Caco-2 (cell line): ENCODE results near the gene ASPG. TPM values are rescaled to one million over a fixed set of nuclear protein-coding genes. Genes with fewer than 3 reads are reported as not detected.

Source experiments
- BruUV-seq: library from RNA; stranded (reverse); fragments of 400-500 nt; replicated peaks from 2 replicates; lab custom pipeline; 2021; lab: Mats Ljungman, UMichigan
- CTCF ChIA-PET: fragments of 300-600 bp; sonication (Branson Sonifier 250); formaldehyde crosslinking; loops from one replicate; lab custom pipeline; 2022; ENCODE audit warnings: antibody characterized with exemption; lab: Charles Lee
- POLR2A ChIA-PET: fragments of 300-600 bp; sonication (Branson Sonifier 250); formaldehyde crosslinking; loops from one replicate; lab custom pipeline; 2022; ENCODE audit warnings: antibody characterized with exemption; lab: Charles Lee
- DNase-seq, 2 experiments: peaks; one replicate each; pipeline versions ENCODE4 v3.0.0 to v3.0.0-alpha.2; 2020 to 2022
- H3K27me3 ChIP-seq: replicated peaks from 2 replicates; pipeline ENCODE4 v1.6.0; 2011; ENCODE audit warnings: low read length; ENCODE audit not compliant: control insufficient read depth, insufficient read depth
- H3K36me3 ChIP-seq: 2 replicates; pipeline ENCODE4 v1.5.1; 2011; ENCODE audit warnings: low read length; ENCODE audit not compliant: control insufficient read depth, insufficient read depth
- H3K4me1 ChIP-seq: fragments of 250-450 bp; sonication (Bioruptor Pico); 2 replicates; pipeline ENCODE4 v1.5.1; 2020; ENCODE audit warnings: mild to moderate bottlenecking
- H3K4me3 ChIP-seq: 2 replicates; pipeline ENCODE4 v1.5.1; 2011; ENCODE audit warnings: low read depth, mild to moderate bottlenecking, control low read depth, low read length
- H3K9me3 ChIP-seq: fragments of 250-450 bp; sonication (Bioruptor Pico); 2 replicates; pipeline ENCODE4 v1.5.1; 2020; ENCODE audit warnings: mild to moderate bottlenecking, moderate library complexity
- H3K27ac Mint-ChIP-seq: one replicate; pipeline ENCODE4 v1.8.0; 2022; ENCODE audit warnings: mixed read lengths; ENCODE audit not compliant: unreplicated experiment
- H3K27me3 Mint-ChIP-seq: one replicate; pipeline ENCODE4 v1.8.0; 2022; ENCODE audit warnings: mixed read lengths; ENCODE audit not compliant: insufficient read depth, unreplicated experiment
- H3K36me3 Mint-ChIP-seq: one replicate; pipeline ENCODE4 v1.8.0; 2022; ENCODE audit warnings: mild to moderate bottlenecking, mixed read lengths; ENCODE audit not compliant: insufficient read depth, unreplicated experiment
- H3K4me1 Mint-ChIP-seq: one replicate; pipeline ENCODE4 v1.8.0; 2022; ENCODE audit warnings: low read depth, mixed read lengths; ENCODE audit not compliant: unreplicated experiment
- H3K4me3 Mint-ChIP-seq: one replicate; pipeline ENCODE4 v1.8.0; 2022; ENCODE audit warnings: mild to moderate bottlenecking, moderate library complexity, mixed read lengths; ENCODE audit not compliant: unreplicated experiment
- H3K9me3 Mint-ChIP-seq: one replicate; pipeline ENCODE4 v1.8.0; 2022; ENCODE audit warnings: mixed read lengths; ENCODE audit not compliant: unreplicated experiment
- intact Hi-C: fragments of 100-400 bp; cut with micrococcal nuclease; formaldehyde crosslinking; loops from one replicate; pipeline ENCODE4 v1.10.0; 2022; ENCODE audit not compliant: unreplicated experiment
- total RNA-seq: library from RNA; stranded (reverse); gene quantifications from 2 replicates; pipeline ENCODE4 v1.2.3, GENCODE V29; 2022
- TF ChIP-seq, protein P1 (sequence below), 2 experiments: fragments of 200-600 bp in 1 of 2; IDR thresholded peaks; 1 replicate in 1 of 2; 2 replicates in 1 of 2; pipeline versions ENCODE4 v1.5.1 to v1.8.0; 2011 to 2022; ENCODE audit warnings: antibody characterized with exemption in 1 of 2, control low read depth in 1 of 2, inconsistent platforms in 1 of 2, low read depth in 1 of 2, low read length in 1 of 2, mild to moderate bottlenecking in 1 of 2, moderate library complexity in 1 of 2; ENCODE audit not compliant: insufficient read depth in 1 of 2, severe bottlenecking in 1 of 2, unreplicated experiment in 1 of 2

Gene ASPG
- total RNA-seq, 1 experiment from 2014 or later = not detected

DNA sequence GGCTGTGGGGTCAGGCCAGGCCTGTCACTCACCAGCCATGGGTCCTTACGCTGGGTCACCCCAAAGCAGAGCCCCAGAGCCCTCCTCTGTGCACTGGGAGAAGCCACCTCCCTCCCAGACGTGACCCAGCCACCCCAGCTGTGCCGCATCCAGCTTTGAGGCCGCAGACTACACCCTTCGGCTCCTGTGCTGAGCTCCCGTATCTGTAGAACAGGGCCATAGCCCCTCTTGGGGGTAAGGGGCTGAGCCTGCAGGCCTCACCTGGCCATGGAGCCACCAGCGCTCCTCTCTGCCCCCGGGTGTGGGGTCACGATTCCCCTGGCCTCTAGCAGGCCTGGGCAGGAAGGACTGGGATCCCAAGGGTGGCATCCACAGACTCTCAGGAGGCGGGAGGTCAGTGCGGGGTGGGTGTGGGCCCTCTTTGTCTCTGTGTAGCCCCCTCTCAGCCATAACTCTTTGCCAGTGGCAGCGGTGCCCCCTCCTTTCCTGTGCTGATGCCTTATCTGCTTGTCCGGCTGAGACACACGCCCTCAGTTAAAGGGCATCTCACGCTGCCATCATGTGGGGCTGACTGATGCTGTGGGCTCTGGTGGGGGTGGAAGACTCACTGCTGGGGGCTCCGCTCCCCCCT is 16.3 kb downstream of the ASPG start:
- H3K4me3 ChIP-seq = no peak overlapping the region
- CTCF ChIA-PET = no interaction called here
- Mint-ChIP-seq H3K27me3 (no peaks in the 10 kb centered on the region), H3K36me3 (peaks cover 2% of the 10 kb centered on the region), H3K27ac (no peak overlapping the region), H3K4me1 (no peaks in the 10 kb centered on the region), H3K9me3 (no peaks in the 10 kb centered on the region), H3K4me3 (no peak overlapping the region)
- no peaks in the 10 kb centered on the region for H3K27me3 ChIP-seq
- no TSS peak for BruUV-seq
- H3K4me1 ChIP-seq = no peaks in the 10 kb centered on the region
- POLR2A ChIA-PET = no interaction called here
- intact Hi-C loops = no loop called here
- DNase-seq = no peak
- no peaks in the 10 kb centered on the region for H3K36me3 ChIP-seq
- TF ChIP-seq, protein P1, sequence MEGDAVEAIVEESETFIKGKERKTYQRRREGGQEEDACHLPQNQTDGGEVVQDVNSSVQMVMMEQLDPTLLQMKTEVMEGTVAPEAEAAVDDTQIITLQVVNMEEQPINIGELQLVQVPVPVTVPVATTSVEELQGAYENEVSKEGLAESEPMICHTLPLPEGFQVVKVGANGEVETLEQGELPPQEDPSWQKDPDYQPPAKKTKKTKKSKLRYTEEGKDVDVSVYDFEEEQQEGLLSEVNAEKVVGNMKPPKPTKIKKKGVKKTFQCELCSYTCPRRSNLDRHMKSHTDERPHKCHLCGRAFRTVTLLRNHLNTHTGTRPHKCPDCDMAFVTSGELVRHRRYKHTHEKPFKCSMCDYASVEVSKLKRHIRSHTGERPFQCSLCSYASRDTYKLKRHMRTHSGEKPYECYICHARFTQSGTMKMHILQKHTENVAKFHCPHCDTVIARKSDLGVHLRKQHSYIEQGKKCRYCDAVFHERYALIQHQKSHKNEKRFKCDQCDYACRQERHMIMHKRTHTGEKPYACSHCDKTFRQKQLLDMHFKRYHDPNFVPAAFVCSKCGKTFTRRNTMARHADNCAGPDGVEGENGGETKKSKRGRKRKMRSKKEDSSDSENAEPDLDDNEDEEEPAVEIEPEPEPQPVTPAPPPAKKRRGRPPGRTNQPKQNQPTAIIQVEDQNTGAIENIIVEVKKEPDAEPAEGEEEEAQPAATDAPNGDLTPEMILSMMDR (IDR thresholded peaks at IDR 0.05; ENCODE audit: insufficient read depth in 1 of 2, low read depth in 1 of 2, low read length in 1 of 2, severe bottlenecking in 1 of 2, unreplicated experiment in 1 of 2) = no peak
- H3K9me3 ChIP-seq = no peaks in the 10 kb centered on the region

DNA sequence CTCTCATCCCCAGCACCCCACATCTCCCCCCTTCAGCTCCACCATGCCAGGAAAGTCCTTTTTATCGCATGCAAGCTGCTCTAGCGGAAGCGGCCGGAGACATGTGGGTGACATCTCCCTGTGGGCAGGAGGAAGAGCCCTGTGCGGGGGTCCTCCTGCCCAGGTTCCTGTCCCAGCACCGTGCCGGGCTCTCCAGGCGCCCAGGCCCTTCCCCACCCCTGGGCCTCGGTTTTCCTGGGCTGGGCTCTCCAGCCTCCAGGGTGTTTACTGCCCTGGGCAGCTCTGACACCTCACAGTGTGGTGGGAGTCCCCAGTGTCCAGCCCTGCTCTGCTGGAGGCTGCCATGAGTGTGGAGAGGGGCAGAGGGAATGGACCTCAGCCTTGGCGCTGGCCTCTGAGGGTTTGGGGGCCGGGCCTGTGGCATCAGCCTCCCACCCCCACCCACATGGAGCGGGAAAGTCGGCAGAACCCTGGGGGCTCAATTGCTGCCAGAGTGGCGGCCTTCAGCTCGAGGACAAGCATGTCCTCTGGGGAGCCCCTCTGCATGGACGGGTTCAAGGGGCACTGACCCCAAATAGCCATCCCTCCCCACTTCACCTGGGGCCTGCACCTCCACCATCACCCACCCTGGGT is 16.9 kb downstream of the ASPG start:
- BruUV-seq = no TSS peak
- Mint-ChIP-seq H3K36me3 (no peaks in the 10 kb centered on the region), H3K4me3 (no peak overlapping the region), H3K27ac (no peak overlapping the region), H3K27me3 (no peaks in the 10 kb centered on the region), H3K4me1 (no peaks in the 10 kb centered on the region), H3K9me3 (no peaks in the 10 kb centered on the region)
- ChIA-PET POLR2A (no interaction called here), CTCF (no interaction called here)
- no peaks in the 10 kb centered on the region for H3K36me3 ChIP-seq
- DNase-seq = no peak
- no peaks in the 10 kb centered on the region for H3K4me1 ChIP-seq
- no peaks in the 10 kb centered on the region for H3K27me3 ChIP-seq
- H3K9me3 ChIP-seq = no peaks in the 10 kb centered on the region
- intact Hi-C loops = no loop called here
- TF ChIP-seq, protein P1 (IDR thresholded peaks at IDR 0.05; ENCODE audit: insufficient read depth in 1 of 2, low read depth in 1 of 2, low read length in 1 of 2, severe bottlenecking in 1 of 2, unreplicated experiment in 1 of 2) = no peak
- no peak overlapping the region for H3K4me3 ChIP-seq

DNA sequence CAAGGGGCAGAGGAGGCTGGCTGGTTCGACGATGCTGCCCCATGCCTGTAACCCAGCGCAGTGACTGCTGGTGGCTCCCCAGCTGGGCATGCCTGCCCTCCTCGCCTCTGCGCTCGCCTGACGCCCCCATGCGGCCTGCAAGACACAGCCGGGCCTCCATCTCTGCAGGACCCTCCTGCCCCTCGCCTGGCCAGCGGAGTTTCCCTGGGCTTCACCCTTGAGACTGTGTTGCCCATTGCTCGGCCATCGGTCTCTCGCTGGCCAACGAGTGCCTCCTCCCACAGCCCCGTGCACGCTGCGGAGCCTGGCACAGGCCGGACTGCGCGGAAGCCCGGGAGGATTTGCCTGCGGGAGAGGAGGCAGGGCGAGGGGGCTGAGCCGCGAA is 17.6 kb downstream of the ASPG start:
- CTCF ChIA-PET = no interaction called here
- no peaks in the 10 kb centered on the region for H3K4me1 ChIP-seq

More for the DNA sequence above, 17.6 kb downstream of the ASPG start:
- no peaks in the 10 kb centered on the region for H3K9me3 Mint-ChIP-seq
- no peak for DNase-seq
- no peaks in the 10 kb centered on the region for H3K27me3 Mint-ChIP-seq
- H3K4me3 Mint-ChIP-seq = no peak overlapping the region
- H3K36me3 ChIP-seq = no peaks in the 10 kb centered on the region
- TF ChIP-seq, protein P1 (IDR thresholded peaks at IDR 0.05; ENCODE audit: insufficient read depth in 1 of 2, low read depth in 1 of 2, low read length in 1 of 2, severe bottlenecking in 1 of 2, unreplicated experiment in 1 of 2) = no peak
- no peak overlapping the region for H3K27ac Mint-ChIP-seq
- intact Hi-C loops = no loop called here
- H3K4me3 ChIP-seq = no peak overlapping the region
- H3K36me3 Mint-ChIP-seq = no peaks in the 10 kb centered on the region
- H3K27me3 ChIP-seq = no peaks in the 10 kb centered on the region
- POLR2A ChIA-PET = no interaction called here
- no peaks in the 10 kb centered on the region for H3K4me1 Mint-ChIP-seq
- H3K9me3 ChIP-seq = no peaks in the 10 kb centered on the region
- no TSS peak for BruUV-seq
